Measurements from ENCODE around the gene DNAAF1.

Gene DNAAF1

DNA sequence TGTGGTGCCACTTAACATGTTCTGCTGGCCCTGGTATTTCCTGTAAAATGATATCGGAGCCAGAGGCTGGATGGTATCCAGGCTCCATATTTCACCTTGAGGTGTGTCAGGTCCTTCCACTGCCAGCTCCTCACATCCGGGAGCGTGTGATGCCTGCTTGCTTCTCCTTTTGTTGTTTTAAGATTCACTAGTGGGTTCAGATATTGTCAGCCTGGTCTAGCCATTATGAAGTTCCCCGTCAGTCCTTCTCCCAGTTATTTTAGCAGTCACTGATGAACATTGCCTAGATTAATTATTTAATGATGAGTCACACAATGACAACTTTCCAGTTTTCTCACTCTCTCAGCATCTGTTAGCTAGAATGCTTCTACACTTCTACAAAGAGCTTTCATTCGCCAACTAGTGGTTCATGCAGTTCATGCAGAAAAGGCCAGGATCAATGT lies 11.3 kb downstream of the DNAAF1 start:
- no peaks in the 10 kb centered on the region for H3K36me3 ChIP-seq (replicated peaks; ENCODE audit: low read depth, low read length)
- peaks cover 8% of the 10 kb centered on the region for H3K4me1 ChIP-seq (ENCODE audit: low read length)
- H3K27me3 ChIP-seq (ENCODE audit: low read depth, low read length), result peaks cover 48% of the 10 kb centered on the region
- no peaks in the 10 kb centered on the region for H4K20me1 ChIP-seq (ENCODE audit: insufficient read depth, low read length)
- H3K4me2 ChIP-seq (ENCODE audit: low read length), result no peak overlapping the region
- H3K9ac ChIP-seq (ENCODE audit: low read length), result no peak overlapping the region
- H3K27ac ChIP-seq (ENCODE audit: low read length), result no peak overlapping the region
- H3K4me3 ChIP-seq (ENCODE audit: low read length), result no peak overlapping the region
- no peak for TF ChIP-seq EZH2phosphoT487 (IDR thresholded peaks at IDR 0.05; ENCODE audit: low read depth)
- TF ChIP-seq, protein P1, sequence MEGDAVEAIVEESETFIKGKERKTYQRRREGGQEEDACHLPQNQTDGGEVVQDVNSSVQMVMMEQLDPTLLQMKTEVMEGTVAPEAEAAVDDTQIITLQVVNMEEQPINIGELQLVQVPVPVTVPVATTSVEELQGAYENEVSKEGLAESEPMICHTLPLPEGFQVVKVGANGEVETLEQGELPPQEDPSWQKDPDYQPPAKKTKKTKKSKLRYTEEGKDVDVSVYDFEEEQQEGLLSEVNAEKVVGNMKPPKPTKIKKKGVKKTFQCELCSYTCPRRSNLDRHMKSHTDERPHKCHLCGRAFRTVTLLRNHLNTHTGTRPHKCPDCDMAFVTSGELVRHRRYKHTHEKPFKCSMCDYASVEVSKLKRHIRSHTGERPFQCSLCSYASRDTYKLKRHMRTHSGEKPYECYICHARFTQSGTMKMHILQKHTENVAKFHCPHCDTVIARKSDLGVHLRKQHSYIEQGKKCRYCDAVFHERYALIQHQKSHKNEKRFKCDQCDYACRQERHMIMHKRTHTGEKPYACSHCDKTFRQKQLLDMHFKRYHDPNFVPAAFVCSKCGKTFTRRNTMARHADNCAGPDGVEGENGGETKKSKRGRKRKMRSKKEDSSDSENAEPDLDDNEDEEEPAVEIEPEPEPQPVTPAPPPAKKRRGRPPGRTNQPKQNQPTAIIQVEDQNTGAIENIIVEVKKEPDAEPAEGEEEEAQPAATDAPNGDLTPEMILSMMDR (IDR thresholded peaks at IDR 0.05; ENCODE audit: low read depth, low read length), result no peak
- H3K79me2 ChIP-seq (ENCODE audit: low read length), result no peaks in the 10 kb centered on the region
- H2AFZ ChIP-seq (ENCODE audit: low read depth, low read length), result no peak overlapping the region
- no peaks in the 10 kb centered on the region for H3K9me3 ChIP-seq (ENCODE audit: insufficient read depth, low read length)

DNA sequence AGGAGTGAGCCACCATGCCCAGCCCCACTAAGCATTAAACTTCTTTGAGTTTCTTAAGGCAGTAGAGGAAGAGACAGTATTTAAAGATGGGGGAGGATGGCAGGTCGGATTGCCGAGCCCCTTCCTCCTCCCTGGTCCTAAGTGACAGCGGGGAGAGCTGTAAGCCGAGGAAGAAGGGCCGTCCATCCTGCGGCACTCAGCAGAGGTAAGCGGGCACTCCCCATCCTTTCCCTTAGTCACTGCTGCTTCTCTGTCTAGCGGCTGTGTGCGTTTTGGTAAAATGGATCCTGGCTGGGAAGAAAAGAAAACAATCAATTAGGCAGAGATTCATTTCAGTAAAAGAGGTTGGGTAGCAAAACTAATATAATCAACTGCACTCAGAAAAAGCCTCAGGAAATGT lies 13.9 kb downstream of the DNAAF1 start:
- Histone ChIP-seq H3K4me2 (ENCODE audit: low read length) (no peak overlapping the region), H3K4me1 (ENCODE audit: low read length) (peaks cover 8% of the 10 kb centered on the region), H3K27me3 (ENCODE audit: low read depth, low read length) (peaks cover 61% of the 10 kb centered on the region), H3K36me3 (replicated peaks; ENCODE audit: low read depth, low read length) (no peaks in the 10 kb centered on the region), H3K9me3 (ENCODE audit: insufficient read depth, low read length) (no peaks in the 10 kb centered on the region), H3K79me2 (ENCODE audit: low read length) (no peaks in the 10 kb centered on the region), H3K4me3 (ENCODE audit: low read length) (no peak overlapping the region), H3K27ac (ENCODE audit: low read length) (no peak overlapping the region), H2AFZ (ENCODE audit: low read depth, low read length) (no peak overlapping the region), H4K20me1 (ENCODE audit: insufficient read depth, low read length) (no peaks in the 10 kb centered on the region), H3K9ac (ENCODE audit: low read length) (no peak overlapping the region)
- TF ChIP-seq EZH2phosphoT487 (IDR thresholded peaks at IDR 0.05; ENCODE audit: low read depth), result no peak
- TF ChIP-seq, protein P1 (IDR thresholded peaks at IDR 0.05; ENCODE audit: low read depth, low read length), result no peak

DNA sequence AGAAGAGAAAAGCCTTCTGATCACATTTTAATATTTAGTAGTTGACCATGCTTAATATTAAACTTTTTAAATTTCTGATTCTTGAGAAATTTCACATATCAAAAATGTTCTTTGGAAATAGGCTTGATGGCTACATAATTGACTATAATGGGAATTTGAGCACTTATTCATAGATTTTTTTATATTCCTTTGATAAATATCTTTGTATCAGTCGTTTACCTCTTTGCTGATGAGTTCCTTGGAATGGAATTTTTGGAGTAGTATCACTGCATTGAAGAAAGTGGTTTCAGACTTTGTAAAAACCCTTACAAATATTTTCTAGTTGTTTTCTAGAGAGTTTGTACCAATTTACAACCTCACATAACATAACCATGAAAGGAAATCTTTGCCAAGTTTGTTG lies 14.7 kb downstream of the DNAAF1 start:
- H4K20me1 ChIP-seq (ENCODE audit: insufficient read depth, low read length), result no peaks in the 10 kb centered on the region
- H3K4me2 ChIP-seq (ENCODE audit: low read length), result no peak overlapping the region
- no peaks in the 10 kb centered on the region for H3K36me3 ChIP-seq (replicated peaks; ENCODE audit: low read depth, low read length)
- TF ChIP-seq, protein P1 (IDR thresholded peaks at IDR 0.05; ENCODE audit: low read depth, low read length), result no peak
- TF ChIP-seq EZH2phosphoT487 (IDR thresholded peaks at IDR 0.05; ENCODE audit: low read depth), result no peak
- H3K27ac ChIP-seq (ENCODE audit: low read length), result no peak overlapping the region
- H3K4me1 ChIP-seq (ENCODE audit: low read length), result peaks cover 8% of the 10 kb centered on the region
- H3K4me3 ChIP-seq (ENCODE audit: low read length), result no peak overlapping the region
- no peak overlapping the region for H2AFZ ChIP-seq (ENCODE audit: low read depth, low read length)
- H3K9me3 ChIP-seq (ENCODE audit: insufficient read depth, low read length), result no peaks in the 10 kb centered on the region
- H3K79me2 ChIP-seq (ENCODE audit: low read length), result no peaks in the 10 kb centered on the region
- peaks cover 65% of the 10 kb centered on the region for H3K27me3 ChIP-seq (ENCODE audit: low read depth, low read length)
- no peak overlapping the region for H3K9ac ChIP-seq (ENCODE audit: low read length)

DNA sequence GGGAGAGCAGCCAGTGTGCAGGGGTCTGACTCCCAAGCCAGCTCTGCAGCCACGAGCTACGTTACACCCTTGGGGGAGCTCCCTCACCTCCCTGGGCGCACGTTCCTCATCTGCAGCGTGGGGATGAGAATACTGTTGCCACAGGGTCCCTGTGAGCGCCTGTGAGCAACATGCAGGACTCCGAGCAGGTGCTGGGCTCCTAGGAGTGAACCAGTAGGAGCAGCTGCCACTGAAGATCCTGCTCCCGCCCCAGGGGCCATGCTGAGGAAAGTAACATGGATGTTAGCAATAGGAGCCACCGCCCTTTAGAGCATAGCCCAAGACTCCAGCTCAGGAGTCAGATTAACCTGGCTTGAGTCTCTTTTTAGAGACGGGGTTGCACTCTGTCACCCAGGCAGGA lies 15.9 kb downstream of the DNAAF1 start:
- H3K4me3 ChIP-seq (ENCODE audit: low read length), result no peak overlapping the region
- H3K36me3 ChIP-seq (replicated peaks; ENCODE audit: low read depth, low read length), result no peaks in the 10 kb centered on the region
- H3K9ac ChIP-seq (ENCODE audit: low read length), result no peak overlapping the region
- H3K4me1 ChIP-seq (ENCODE audit: low read length), result peaks cover 8% of the 10 kb centered on the region
- no peak overlapping the region for H3K4me2 ChIP-seq (ENCODE audit: low read length)
- H4K20me1 ChIP-seq (ENCODE audit: insufficient read depth, low read length), result no peaks in the 10 kb centered on the region
- H3K27ac ChIP-seq (ENCODE audit: low read length), result no peak overlapping the region
- TF ChIP-seq, protein P1 (IDR thresholded peaks at IDR 0.05; ENCODE audit: low read depth, low read length), result no peak
- TF ChIP-seq EZH2phosphoT487 (IDR thresholded peaks at IDR 0.05; ENCODE audit: low read depth), result no peak
- no peaks in the 10 kb centered on the region for H3K79me2 ChIP-seq (ENCODE audit: low read length)
- peaks cover 65% of the 10 kb centered on the region for H3K27me3 ChIP-seq (ENCODE audit: low read depth, low read length)
- H3K9me3 ChIP-seq (ENCODE audit: insufficient read depth, low read length), result no peaks in the 10 kb centered on the region
- no peak overlapping the region for H2AFZ ChIP-seq (ENCODE audit: low read depth, low read length)

All from OCI-LY3 (cell line).